Retinal pigment epithelial cell (primary cell): ENCODE results near the gene MLLT3.
"Not testable (repeated sequence)": the region's sequence is repeated elsewhere in the genome, so short reads cannot be mapped to it uniquely, and the experiment has no call there.

Experiments used
- DNase-seq: peaks from one replicate; pipeline ENCODE4 v3.0.0-alpha.2; 2010; ENCODE audit warnings: low read depth
- H3K4me3 ChIP-seq: 2 replicates; pipeline ENCODE4 v1.5.1; 2011; ENCODE audit warnings: mild to moderate bottlenecking, low read length, control low read depth, moderate library complexity
- CTCF ChIP-seq: conservative IDR thresholded peaks from 2 replicates; pipeline ENCODE4 v1.5.1; 2011; ENCODE audit warnings: low read depth, low read length, control low read depth, inconsistent platforms

The MLLT3 gene

GRCh38 chr9:20658677-20659473 is 36.6 kb upstream of the MLLT3 start:
- peak overlapping the region; percentile 46 for H3K4me3 ChIP-seq
- no peak for TF ChIP-seq CTCF
- no peak for DNase-seq

- DNase-seq: not testable (repeated sequence)
- peak overlapping the region; percentile 46 for H3K4me3 ChIP-seq
Measured at GRCh38 chr9:20658246-20658667, 36.0 kb upstream of the MLLT3 start.

GRCh38 chr9:20651939-20652338 is 29.6 kb upstream of the MLLT3 start:
- no peak for TF ChIP-seq CTCF
- H3K4me3 ChIP-seq: no peak overlapping the region
- no peak for DNase-seq

- TF ChIP-seq CTCF: no peak
- no peak for DNase-seq
- H3K4me3 ChIP-seq: no peak overlapping the region
Measured at GRCh38 chr9:20650750-20651299, 28.5 kb upstream of the MLLT3 start.

- TF ChIP-seq CTCF: no peak
- H3K4me3 ChIP-seq: no peak overlapping the region
- DNase-seq: no peak
Measured at GRCh38 chr9:20650313-20650712, 28.0 kb upstream of the MLLT3 start.

GRCh38 chr9:20649381-20649780 is 27.1 kb upstream of the MLLT3 start:
- no peak for TF ChIP-seq CTCF
- no peak for DNase-seq
- no peak overlapping the region for H3K4me3 ChIP-seq

- no peak for TF ChIP-seq CTCF
- no peak overlapping the region for H3K4me3 ChIP-seq
- no peak for DNase-seq
Measured at GRCh38 chr9:20646656-20647055, 24.4 kb upstream of the MLLT3 start.
